Stimulated activated CD4-positive, alpha-beta T cell treated with anti-CD3 and anti-CD28 coated beads, TNF-alpha, amount 100 ng/mL, for 24 hours (primary cell): ENCODE results near the gene MBD5.
"Not testable (repeated sequence)": the region's sequence is repeated elsewhere in the genome, so short reads cannot be mapped to it uniquely, and the experiment has no call there.

Experiments
- DNase-seq, 3 experiments: peaks; one replicate each; pipeline ENCODE4 v3.0.0-alpha.2; 2020; ENCODE audit warnings: low read depth in 3 of 3

MBD5 gene

DNA sequence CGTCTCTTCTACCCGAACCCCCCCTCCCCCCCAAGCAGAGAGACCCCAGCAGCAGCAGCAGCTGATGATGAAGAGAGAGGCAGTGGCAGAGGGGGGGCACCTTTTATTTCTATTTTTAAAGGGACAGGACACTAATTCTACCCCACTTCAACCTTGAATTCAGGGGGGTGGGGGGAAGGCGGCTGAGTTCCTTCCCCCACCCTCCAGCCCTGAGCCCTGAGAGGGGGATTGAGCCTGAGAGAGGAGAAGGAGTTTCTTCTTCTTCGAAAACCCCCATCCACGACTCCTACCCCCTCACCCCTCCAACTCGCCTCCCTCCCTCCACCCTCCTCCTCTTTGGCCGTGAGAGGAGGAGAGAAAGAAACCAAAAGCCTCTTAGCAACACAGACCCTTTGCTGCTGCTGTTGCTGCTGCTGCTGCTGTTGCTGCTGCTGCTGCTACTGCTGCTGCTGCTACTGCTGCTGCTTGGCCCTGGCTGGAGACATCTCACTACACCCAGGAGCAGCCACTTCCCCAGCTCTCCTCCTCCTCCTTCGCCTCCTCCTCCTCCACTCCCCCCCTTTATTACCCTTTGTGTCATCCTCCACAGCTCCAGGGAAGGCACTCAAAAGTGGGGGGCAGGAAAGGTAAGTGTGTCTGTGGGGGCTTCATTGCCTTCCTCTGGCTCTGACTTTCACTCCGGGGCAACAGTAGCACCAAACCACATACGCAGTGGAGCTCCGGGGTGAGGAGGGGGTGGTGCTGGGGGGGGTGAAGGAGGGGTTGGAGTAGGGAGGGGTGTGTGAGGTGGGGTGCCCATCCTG, at the start of gene MBD5:
Gene MBD5 (plus strand): TSS at position 33 of the 803 bp plus-strand sequence.
- DNase-seq: peak; percentile 22 to 31 (median 28)

DNA sequence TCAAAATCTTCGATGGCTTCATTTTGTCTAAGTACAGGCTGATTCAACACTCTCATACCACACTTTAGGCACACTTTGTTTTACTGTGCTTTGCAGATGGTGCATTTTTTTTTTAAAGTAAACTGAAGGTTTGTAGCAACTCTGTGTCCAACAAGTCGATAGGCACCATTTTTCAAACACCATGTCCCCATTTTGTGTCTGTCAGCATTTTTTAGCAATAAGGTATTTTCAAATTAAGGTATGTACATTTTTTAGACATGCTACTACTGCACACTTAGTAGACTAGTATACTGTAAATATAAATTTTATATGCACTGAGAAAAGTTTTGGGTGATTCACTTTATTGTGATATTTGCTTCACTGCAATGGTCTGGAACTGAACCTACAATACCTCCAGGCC, 44.8 kb upstream of the MBD5 start:
- no peak for DNase-seq

DNA sequence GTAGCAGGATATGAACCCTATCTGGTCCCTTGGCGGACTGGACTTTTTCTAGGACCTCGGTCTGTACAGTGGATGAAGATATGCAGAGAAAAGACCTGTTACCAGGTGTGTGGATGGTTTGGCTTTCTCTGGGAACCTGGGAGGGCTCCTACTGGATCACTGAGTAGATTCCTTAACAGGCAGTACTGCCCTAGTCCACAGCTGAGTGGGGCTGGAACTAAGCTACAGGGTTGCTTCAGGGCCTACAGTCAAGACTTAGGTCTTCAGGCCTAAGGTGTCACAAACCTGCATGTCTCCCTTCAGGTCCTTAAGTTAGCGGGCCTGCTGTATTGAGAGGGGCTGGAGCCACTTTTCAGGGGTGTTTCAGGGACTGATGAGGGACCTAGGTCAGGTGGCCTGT, 43.2 kb upstream of the MBD5 start:
- no peak for DNase-seq

DNA sequence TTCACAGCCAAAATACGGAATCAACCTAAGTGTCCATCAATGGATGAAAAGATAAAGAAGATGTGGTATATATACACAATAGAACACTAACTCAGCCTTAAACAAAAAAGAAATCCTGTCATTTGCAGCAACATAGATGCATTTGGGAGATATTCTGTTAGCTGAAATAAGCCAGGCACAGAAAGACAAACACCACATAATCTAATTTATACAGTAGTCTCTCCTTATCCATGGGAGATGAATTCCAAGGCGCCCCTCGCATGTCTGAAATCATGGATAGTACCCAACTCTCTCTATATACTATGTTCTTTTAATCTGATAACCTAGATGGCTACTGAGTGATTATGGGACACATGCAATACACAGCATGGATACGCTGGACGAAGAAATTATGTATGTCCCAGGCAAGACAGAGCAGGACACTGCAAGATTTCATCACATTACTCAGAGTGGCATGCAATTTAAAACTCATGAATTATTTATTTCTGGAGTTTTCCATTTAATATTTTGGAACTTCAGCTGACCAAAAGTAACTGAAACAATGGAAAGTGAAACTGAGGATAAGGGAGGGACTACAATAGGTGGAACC, 39.9 kb upstream of the MBD5 start:
- no peak for DNase-seq

DNA sequence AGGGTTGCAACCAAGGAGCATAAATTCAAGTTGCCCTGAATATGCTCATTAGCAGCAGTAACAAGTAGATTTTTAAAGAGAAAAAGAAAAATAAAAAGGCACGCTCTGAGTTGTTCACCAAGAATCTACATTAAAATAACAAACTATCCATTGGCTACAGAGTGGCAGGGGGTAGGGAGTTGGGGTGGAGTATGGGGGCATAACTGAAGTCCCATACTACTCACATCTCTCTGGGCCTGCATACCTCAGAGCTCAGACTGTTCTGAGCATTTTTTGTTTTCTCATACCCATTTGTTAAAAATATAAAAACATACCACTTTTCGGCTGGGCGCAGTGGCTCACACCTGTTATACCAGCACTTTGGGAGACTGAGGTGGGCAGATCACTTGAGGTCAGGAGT, 31.8 kb upstream of the MBD5 start:
- no peak for DNase-seq

DNA sequence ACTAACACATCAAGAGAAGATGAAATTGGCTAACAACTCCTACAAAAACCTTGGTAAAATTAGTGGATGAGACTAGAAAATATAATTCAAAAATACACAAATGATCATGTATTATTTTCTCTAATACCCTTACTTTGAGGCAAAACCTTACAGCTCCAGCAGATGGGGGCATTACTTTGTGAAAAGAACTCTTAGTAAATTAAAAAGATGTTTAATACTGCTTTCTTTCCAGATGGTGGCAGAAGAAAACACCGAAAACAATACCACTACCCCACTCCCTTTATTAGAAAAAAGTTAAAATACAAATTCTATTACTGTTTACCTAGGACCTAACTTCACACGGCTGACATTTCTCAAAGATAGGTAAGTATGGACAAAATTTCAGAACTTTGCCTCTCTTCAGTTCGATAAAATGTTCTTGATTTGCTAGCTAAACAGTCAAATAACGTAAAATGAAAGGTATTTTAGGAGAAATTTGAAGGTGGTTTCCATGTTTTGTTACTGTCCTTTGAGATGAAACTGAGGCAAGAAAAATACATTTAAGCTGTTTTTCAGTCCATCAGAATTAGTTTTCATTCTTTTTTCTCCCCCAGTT, 31.0 kb upstream of the MBD5 start:
- DNase-seq: no peak

DNA sequence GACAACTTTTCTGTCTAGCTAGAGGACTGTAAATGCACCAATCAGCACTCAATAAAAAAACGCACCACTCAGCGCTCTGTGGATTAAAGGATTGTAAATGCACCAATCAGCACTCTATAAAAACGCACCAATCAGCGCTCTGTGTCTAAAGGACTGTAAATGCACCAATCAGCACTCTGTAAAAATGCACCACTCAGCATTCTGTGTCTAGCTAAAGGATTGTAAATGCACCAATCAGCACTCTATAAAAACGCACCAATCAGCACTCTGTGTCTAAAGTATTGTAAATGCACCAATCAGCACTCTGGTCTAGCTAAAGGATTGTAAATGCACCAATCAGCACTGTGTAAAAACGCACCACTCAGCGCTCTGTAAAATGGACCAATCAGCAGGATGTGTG, 25.9 kb upstream of the MBD5 start:
- DNase-seq: not testable (repeated sequence)

DNA sequence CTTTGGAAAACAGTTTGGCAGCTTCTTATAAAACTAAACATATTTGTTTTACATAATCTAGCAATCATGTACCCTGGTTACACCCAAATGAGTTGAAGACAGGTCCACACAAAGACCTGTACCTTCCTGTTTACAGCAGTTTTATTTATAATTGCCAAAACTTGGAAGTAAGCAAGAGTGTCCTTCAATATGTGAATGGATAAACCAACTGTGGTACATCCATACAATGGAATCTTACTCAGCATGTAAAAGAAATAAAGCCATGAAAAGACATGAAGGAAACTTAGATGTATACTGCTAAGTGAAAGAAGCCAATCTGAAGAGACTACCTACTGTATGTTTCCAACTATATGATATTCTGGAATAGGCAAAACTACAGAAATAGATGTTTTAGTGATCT, 24.1 kb upstream of the MBD5 start:
- DNase-seq: no peak

DNA sequence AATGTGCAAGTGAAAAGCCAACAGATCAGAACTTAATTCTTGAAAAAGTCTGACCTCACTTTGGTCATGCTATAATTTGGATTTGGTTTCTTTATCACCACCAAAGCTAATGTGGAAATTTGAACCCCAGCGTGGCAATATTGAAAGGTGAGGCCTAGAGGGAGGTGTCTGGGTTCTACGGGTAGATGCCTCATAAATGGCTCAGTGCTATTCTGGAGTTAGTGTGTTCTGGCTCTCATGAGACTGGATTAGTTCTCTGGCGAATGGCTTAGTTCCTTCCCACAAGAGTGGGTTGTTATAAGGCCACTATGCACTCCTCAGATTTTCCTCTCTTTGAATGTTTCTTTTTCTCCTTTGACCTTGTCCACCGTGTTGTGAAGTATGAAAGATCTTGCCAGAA, 22.7 kb upstream of the MBD5 start:
- no peak for DNase-seq

DNA sequence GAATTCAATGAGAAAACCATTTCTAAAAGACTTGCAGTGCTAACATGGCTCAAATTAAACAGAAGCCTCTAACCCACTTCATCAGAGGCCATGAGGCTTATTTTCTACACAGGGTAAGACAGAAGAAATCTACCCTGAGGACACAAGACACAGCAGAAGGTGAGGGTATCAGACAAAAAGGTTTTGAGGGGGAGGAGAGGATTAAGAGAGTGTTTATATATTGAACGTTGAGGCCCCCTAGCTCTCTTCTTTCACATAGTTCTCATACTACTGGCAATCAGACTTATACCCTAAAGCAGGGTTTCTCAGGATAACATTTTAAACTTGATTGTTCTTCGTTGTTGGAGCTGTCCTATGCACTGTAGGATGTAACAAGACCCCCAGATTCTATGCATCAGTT, 21.8 kb upstream of the MBD5 start:
- DNase-seq: no peak

DNA sequence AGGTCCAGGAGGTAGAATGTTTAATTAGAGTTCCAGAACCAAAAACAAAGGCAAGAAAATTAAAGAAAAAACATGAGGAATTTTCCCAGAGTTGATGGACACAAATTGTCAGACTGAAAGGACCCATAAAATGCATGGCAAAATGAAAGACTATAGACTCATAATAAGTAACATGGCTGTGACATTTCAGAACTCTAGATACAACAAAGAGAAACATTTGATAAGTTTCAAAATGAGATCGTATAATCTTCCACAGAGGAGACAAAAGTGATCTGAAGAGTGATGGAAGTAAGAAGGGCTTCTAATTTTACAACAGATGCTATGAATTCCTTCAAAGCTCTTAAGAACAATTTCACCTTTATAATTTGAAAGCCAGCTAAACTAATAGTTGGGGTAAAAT, 20.8 kb upstream of the MBD5 start:
- DNase-seq: no peak

DNA sequence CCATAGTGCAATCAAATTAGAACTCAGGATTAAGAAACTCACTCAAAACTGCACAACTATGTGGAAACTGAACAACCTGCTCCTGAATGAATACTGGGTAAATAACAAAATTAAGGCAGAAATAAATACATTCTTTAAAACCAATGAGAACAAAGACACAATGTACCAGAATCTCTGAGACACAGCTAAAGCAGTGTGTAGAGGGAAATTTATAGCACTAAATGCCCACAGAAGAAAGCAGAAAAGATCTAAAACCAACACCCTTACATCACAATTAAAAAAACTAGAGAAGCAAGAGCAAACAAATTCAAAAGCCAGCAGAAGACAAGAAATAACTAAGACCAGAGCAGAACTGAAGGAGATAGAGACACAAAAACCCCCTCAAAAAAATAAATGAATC, 18.5 kb upstream of the MBD5 start:
- DNase-seq: not testable (repeated sequence)

DNA sequence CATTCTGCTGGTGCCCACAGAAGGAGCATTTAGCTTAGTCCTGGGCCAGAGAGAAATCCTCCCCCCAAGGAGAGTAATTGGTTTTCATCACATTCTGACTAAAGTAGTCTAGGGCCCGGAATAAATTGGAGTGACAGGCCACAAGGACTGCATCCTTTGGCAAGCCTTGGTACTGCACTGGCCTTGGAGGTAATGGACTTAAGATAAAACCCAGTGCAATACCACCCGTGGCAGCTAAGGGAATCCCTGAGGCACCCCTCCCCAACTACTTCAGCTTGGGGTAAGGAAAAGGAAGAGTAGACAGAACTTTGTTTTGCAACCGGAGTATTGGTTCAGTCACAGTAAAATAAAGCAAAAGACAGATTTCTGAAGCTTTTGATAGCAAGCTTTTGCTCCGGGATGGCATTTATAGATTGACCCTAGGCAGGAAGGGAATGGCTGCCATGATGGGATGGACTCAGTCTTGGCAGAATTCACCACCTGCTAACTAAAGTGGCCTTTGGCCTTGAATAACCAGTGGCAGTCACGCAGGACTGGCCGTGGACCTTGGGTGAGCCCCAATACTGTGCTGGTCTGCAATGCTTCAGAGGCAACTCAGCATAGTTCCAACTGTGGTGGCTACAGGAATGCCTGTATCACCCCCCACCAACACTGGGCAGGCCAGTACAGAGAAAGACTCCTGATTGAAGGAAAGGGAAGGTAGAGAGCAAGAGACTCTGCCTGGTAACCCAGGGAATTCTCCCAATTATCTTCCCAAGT, 14.5 kb upstream of the MBD5 start:
- no peak for DNase-seq

DNA sequence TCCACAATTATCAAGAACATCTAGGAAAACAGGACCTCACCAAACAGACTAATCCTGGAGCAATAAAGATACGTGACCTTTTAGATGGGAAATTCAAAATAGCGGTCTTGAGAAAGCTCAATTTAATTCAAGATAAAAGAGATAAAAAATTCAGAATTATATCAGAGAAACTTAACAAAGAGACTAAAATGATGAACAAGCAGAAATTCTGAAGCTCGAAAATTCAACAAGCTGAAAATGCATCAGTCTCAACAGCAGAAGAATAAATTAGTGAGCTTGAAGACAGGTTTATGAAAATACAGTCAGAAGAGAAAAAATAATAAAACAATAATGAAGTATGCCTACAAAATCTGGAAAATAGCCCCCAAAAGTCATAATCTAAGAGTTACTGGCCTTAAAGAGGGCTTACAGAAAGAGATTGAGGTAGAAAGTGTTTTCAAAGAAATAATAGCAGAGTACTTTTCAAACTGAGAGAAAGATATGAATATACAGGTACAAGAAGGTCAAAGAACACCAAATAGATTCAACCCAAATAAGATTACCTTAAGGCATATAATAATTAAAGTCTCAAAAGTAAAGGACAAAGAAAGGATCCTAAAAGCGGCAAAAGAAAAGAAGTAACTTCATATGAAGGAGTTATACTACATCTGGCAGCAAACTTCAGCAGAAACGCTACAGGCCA, 13.5 kb upstream of the MBD5 start:
- DNase-seq: no peak

DNA sequence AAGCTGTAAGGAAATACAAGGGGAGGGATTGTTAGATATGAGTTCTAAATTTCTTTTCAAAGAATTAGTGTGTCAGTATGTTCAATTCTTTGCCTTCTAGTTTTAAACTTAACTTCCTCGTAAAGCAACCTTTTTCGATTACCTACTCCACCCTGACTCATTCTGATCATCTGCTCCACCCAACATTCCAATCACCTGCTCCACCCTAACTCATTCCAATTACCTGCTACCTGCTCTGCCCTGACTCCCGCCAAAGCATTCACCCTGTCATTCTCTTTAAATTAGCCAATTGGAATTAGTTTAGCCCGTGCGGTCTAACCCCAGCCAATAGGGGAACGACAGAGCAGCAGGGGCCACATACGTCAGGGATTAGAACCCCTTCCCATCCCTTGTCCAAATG, 12.5 kb upstream of the MBD5 start:
- not testable (repeated sequence) for DNase-seq

DNA sequence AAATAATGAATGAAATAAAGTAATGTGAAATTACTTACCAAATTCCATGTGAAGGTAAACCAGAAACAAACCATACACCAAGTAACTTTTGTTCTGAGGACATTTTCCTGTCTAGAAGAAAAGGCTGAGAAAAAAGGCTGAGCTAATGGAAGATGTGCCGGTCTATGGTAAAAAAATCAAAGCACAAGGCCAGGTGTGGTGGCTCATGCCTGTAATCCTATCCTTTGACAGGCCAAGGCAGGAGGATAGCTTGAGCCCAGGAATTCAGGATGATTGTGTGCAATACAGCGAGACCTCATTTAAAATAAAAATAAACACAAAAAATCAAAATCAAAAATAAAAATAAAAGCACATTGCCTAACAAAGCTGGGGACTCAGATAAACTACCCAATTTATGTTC, 7.0 kb upstream of the MBD5 start:
- DNase-seq: no peak

DNA sequence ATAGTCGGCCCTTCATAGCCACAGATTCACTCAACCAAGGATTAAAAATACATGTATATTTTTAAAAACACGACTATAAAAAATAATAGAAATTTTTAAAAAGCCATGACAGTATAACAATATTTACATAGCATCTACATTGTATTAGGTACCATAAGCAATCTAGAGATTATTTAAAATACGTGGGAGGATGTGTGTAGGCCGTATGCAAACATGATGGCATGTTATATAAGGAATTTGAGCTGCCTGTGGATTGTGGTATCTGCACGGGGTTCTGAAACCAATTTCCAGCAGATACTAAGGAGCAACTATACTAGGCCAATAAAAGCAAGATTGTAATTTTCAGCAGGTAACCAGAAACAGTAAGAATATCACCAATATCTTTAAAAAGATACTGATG, 6.3 kb upstream of the MBD5 start:
- no peak for DNase-seq

DNA sequence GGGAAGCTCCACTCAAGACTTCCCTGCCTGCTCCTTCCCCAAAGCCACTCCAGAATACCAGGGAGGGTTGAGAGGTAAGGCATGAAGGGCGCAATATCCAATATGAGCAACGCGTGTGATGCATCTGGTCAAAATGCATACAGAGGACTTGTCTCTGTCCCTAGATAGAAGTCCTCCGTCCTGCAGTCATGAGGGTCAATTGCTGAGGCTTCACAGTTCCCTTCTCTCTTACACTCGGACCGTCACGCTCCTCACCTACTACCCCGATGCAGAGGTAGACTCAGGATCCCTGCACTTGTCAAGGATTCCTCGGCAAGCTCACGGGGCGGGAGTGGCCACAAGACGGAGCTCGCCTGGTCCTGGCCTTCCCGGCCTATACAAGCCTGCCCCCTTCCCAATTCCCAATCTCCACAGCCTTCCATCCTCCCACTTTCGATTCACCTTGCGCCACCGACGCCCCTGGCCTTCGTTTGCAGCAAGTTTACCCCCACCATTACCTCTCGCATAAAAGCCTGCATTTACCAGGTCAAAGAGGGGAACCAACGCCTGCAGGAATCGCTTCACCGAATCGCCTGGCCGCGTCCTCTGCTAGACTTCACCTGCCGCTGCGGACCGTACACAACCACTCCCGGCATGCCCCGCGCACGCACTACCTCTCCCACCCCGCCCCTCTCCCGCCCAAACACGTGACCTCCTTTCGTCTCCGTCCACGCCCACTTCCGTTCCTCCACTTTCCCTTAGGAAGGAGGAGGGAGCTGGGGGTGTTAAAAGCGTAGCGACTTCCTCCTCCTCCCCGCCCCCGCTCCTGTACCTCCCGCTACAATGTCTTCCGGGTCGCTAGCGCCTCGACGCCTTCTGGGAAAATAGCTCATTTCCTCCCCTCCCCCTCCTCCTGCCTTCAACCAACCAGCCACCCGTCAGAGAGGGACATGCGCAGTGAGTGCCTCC, 506 bp upstream of the MBD5 start, which contains the start of gene ORC4:
Gene ORC4 (minus strand): TSS at position 627 of the 948 bp plus-strand sequence. CDS start 44,779 bp downstream, outside the sequence.
- DNase-seq: peak; percentile 93 to 97 (median 96)

DNA sequence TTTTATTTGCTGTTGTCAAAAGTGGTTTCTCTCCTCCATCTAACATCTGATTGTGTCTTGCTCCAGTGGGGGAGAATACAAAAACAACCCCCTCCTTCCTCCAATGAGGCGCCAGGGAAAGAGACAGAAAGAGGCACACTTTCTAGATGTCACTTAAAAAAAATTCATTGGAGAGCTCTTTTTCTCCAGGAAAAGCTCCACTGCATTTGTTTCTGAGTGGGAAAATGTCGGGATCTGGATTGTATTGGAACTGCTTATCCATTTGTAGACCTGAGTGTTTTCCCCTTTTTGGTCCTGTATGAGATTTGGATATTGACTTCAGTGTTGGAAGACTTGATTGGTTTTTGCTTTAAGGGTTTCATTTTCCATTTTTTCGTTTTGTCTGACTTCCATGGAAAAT, 995 bp downstream of the MBD5 start:
- DNase-seq: no peak

DNA sequence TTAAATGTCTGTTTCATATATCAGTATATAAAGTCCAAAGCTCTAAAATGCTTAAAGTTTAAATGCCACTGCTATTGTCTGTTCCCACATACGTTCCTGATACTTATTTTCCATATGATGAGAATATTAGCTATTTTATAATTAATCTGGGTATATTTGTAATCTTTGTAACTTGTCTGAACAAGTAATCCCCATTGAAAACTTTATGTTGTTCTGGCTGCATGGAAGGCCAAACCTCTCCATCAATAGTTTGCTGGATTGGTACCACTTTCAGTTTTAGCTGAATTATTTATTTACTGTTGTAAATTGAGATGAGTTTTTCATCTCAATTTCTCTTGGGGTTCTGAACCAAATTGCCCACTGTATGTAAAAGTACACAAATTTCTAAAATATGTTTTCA, 1.5 kb downstream of the MBD5 start:
- DNase-seq: no peak

DNA sequence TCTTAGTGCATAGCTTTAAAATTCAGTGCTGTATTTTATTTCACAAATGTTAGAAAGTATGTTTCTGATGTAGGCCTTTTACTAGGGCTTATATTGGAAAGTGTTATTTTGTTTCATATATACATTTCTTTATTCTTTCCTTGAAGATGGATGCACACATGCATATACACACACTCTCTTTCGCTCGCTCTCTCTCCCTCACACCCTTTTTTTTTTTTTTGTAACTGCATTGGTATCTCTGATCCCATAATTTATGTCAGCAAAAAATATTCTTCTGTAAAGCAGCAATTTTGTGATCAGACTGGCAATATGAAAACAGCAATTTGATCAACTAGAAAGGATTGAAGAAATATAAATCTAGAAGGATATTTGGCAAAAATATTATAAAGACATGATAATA, 2.0 kb downstream of the MBD5 start:
- no peak for DNase-seq
